ENCODE data around the gene CHAT.

Gene CHAT

GRCh38 chr10:49611166-49611815 is 2.5 kb upstream of the CHAT start:
- Histone ChIP-seq H3K9ac (ENCODE audit: low read length) (no peak overlapping the region), H3K4me1 (ENCODE audit: low read length) (no peaks in the 10 kb centered on the region), H3K27ac (ENCODE audit: low read length) (no peak overlapping the region), H3K36me3 (replicated peaks; ENCODE audit: insufficient read depth, low read length) (no peaks in the 10 kb centered on the region), H2AFZ (ENCODE audit: low read length) (no peak overlapping the region), H3K27me3 (replicated peaks; ENCODE audit: insufficient read depth, low read length) (peaks cover 11% of the 10 kb centered on the region), H3F3A (ENCODE audit: insufficient read depth, low read length) (no peaks in the 10 kb centered on the region), H3K9me3 (replicated peaks; ENCODE audit: insufficient read depth, low read length) (no peaks in the 10 kb centered on the region), H3K9me2 (replicated peaks; ENCODE audit: insufficient read depth, low read length) (no peaks in the 10 kb centered on the region), H3K4me3 (ENCODE audit: low read length) (no peak overlapping the region), H3K79me2 (ENCODE audit: low read length) (no peaks in the 10 kb centered on the region), H3K4me2 (ENCODE audit: low read depth, low read length) (no peak overlapping the region), H4K20me1 (ENCODE audit: insufficient read depth, low read length) (no peaks in the 10 kb centered on the region)
- no peak for DNase-seq
- TF ChIP-seq EZH2phosphoT487 (IDR thresholded peaks at IDR 0.05; ENCODE audit: low read length) (no peak), CTCF (IDR thresholded peaks at IDR 0.05; ENCODE audit: low read length) (no peak), EZH2 (optimal IDR thresholded peaks at IDR 0.05; ENCODE audit: low read depth, low read length) (no peak)

GRCh38 chr10:49611816-49612512 is 1.9 kb upstream of the CHAT start:
- no peak overlapping the region for H3K27ac ChIP-seq (ENCODE audit: low read length)
- H3K9me2 ChIP-seq (replicated peaks; ENCODE audit: insufficient read depth, low read length), result no peaks in the 10 kb centered on the region
- DNase-seq, result no peak
- H3K4me2 ChIP-seq (ENCODE audit: low read depth, low read length), result no peak overlapping the region
- no peak for TF ChIP-seq EZH2 (optimal IDR thresholded peaks at IDR 0.05; ENCODE audit: low read depth, low read length)
- TF ChIP-seq EZH2phosphoT487 (IDR thresholded peaks at IDR 0.05; ENCODE audit: low read length), result no peak
- TF ChIP-seq CTCF (IDR thresholded peaks at IDR 0.05; ENCODE audit: low read length), result no peak
- H2AFZ ChIP-seq (ENCODE audit: low read length), result no peak overlapping the region
- no peak overlapping the region for H3K4me3 ChIP-seq (ENCODE audit: low read length)
- H3F3A ChIP-seq (ENCODE audit: insufficient read depth, low read length), result no peaks in the 10 kb centered on the region
- H4K20me1 ChIP-seq (ENCODE audit: insufficient read depth, low read length), result no peaks in the 10 kb centered on the region
- no peaks in the 10 kb centered on the region for H3K4me1 ChIP-seq (ENCODE audit: low read length)
- no peaks in the 10 kb centered on the region for H3K36me3 ChIP-seq (replicated peaks; ENCODE audit: insufficient read depth, low read length)
- no peaks in the 10 kb centered on the region for H3K79me2 ChIP-seq (ENCODE audit: low read length)
- peaks cover 11% of the 10 kb centered on the region for H3K27me3 ChIP-seq (replicated peaks; ENCODE audit: insufficient read depth, low read length)
- H3K9me3 ChIP-seq (replicated peaks; ENCODE audit: insufficient read depth, low read length), result no peaks in the 10 kb centered on the region
- no peak overlapping the region for H3K9ac ChIP-seq (ENCODE audit: low read length)

GRCh38 chr10:49612513-49613164 is 1.2 kb upstream of the CHAT start:
- Histone ChIP-seq H3K27me3 (replicated peaks; ENCODE audit: insufficient read depth, low read length) (peaks cover 11% of the 10 kb centered on the region), H3K36me3 (replicated peaks; ENCODE audit: insufficient read depth, low read length) (no peaks in the 10 kb centered on the region), H3K9me2 (replicated peaks; ENCODE audit: insufficient read depth, low read length) (no peaks in the 10 kb centered on the region), H3K9ac (ENCODE audit: low read length) (no peak overlapping the region), H3K4me3 (ENCODE audit: low read length) (no peak overlapping the region), H3K79me2 (ENCODE audit: low read length) (no peaks in the 10 kb centered on the region), H3K9me3 (replicated peaks; ENCODE audit: insufficient read depth, low read length) (no peaks in the 10 kb centered on the region), H4K20me1 (ENCODE audit: insufficient read depth, low read length) (no peaks in the 10 kb centered on the region), H3K4me1 (ENCODE audit: low read length) (no peaks in the 10 kb centered on the region), H2AFZ (ENCODE audit: low read length) (no peak overlapping the region), H3K27ac (ENCODE audit: low read length) (no peak overlapping the region), H3F3A (ENCODE audit: insufficient read depth, low read length) (no peaks in the 10 kb centered on the region), H3K4me2 (ENCODE audit: low read depth, low read length) (no peak overlapping the region)
- TF ChIP-seq EZH2phosphoT487 (IDR thresholded peaks at IDR 0.05; ENCODE audit: low read length) (no peak), CTCF (IDR thresholded peaks at IDR 0.05; ENCODE audit: low read length) (no peak), EZH2 (optimal IDR thresholded peaks at IDR 0.05; ENCODE audit: low read depth, low read length) (no peak)
- DNase-seq, result no peak
